DOHH2 (cell line): ENCODE results near the gene TTN.

Experiments used
- EZH2phosphoT487 ChIP-seq: fragments of 200-600 bp; sonication (generic); IDR thresholded peaks from 2 replicates; pipeline ENCODE4 v1.6.1; 2017; ENCODE audit warnings: borderline replicate concordance, mild to moderate bottlenecking, antibody characterized with exemption, low read length, moderate library complexity, mixed read lengths
- TF ChIP-seq, protein P1 (sequence below): fragments of 200-600 bp; sonication (generic); IDR thresholded peaks from one replicate; pipeline ENCODE4 v1.5.1; 2014; ENCODE audit warnings: antibody characterized with exemption, mild to moderate bottlenecking, low read depth, low read length; ENCODE audit not compliant: poor library complexity, severe bottlenecking

- TF ChIP-seq, protein P1, sequence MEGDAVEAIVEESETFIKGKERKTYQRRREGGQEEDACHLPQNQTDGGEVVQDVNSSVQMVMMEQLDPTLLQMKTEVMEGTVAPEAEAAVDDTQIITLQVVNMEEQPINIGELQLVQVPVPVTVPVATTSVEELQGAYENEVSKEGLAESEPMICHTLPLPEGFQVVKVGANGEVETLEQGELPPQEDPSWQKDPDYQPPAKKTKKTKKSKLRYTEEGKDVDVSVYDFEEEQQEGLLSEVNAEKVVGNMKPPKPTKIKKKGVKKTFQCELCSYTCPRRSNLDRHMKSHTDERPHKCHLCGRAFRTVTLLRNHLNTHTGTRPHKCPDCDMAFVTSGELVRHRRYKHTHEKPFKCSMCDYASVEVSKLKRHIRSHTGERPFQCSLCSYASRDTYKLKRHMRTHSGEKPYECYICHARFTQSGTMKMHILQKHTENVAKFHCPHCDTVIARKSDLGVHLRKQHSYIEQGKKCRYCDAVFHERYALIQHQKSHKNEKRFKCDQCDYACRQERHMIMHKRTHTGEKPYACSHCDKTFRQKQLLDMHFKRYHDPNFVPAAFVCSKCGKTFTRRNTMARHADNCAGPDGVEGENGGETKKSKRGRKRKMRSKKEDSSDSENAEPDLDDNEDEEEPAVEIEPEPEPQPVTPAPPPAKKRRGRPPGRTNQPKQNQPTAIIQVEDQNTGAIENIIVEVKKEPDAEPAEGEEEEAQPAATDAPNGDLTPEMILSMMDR = no peak
- no peak for TF ChIP-seq EZH2phosphoT487
Observed at GRCh38 chr2:178584666-178585065, 222.6 kb downstream of the TTN start.
